OCI-LY3 (cell line): ENCODE results near the gene AMFR.

Source experiments
- EZH2phosphoT487 ChIP-seq: fragments of 200-600 bp; shearing (Covaris generic); IDR thresholded peaks from 2 replicates; pipeline ENCODE4 v1.6.1; 2018; ENCODE audit warnings: antibody characterized with exemption, mixed run types, low read depth
- TF ChIP-seq, protein P1 (sequence below): fragments of 200-600, 300-600 bp; sonication (generic); IDR thresholded peaks from 2 replicates; pipeline ENCODE4 v1.5.1; 2014; ENCODE audit warnings: antibody characterized with exemption, low read length, low read depth

DNA sequence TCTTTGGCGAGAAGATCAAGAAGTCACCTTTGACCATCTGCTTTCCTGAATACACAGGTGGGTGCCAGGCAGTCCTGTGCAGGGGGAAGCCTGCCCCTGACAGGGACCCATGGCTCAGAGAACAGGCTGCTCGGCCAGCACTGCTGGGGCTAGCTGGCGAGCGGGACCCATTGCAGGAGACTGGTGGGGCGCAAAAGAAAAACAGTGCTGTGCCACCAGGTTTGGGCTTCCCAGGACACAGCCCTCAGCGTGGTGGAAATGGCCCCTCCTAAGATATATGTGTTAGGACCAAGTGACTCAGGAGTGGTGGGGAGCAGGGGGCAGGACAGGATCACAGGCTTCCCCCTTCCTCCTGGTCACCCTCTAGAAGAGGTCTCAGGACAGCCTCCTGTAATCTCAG is 73.9 kb downstream of the AMFR start:
- TF ChIP-seq, protein P1, sequence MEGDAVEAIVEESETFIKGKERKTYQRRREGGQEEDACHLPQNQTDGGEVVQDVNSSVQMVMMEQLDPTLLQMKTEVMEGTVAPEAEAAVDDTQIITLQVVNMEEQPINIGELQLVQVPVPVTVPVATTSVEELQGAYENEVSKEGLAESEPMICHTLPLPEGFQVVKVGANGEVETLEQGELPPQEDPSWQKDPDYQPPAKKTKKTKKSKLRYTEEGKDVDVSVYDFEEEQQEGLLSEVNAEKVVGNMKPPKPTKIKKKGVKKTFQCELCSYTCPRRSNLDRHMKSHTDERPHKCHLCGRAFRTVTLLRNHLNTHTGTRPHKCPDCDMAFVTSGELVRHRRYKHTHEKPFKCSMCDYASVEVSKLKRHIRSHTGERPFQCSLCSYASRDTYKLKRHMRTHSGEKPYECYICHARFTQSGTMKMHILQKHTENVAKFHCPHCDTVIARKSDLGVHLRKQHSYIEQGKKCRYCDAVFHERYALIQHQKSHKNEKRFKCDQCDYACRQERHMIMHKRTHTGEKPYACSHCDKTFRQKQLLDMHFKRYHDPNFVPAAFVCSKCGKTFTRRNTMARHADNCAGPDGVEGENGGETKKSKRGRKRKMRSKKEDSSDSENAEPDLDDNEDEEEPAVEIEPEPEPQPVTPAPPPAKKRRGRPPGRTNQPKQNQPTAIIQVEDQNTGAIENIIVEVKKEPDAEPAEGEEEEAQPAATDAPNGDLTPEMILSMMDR: no peak
- no peak for TF ChIP-seq EZH2phosphoT487
